ENCODE results near the gene OR7C2.

OR7C2 gene

GRCh38 chr19:14979476-14980255, 38.4 kb downstream of the OR7C2 start, which contains the start of gene SLC1A6:
Gene SLC1A6 (minus strand): TSS chr19:14979864. CDS start chr19:14972910, 6,954 bp downstream.
- no peak for DNase-seq (ENCODE audit: low read depth)

GRCh38 chr19:14985133-14985532, 43.8 kb downstream of the OR7C2 start:
- no peak for DNase-seq (ENCODE audit: low read depth)
